NCI-H2196 treated with DMSO at 0.1 percent for 48 hours (cell line): ENCODE results near the gene FOXN1.
"Not testable (repeated sequence)": the region's sequence is repeated elsewhere in the genome, so short reads cannot be mapped to it uniquely, and the experiment has no call there.

Experiments
- DNase-seq: peaks from one replicate; lab custom pipeline; 2025; ENCODE audit not compliant: unreplicated experiment; lab: John Stamatoyannopoulos, UW

Gene FOXN1

DNA sequence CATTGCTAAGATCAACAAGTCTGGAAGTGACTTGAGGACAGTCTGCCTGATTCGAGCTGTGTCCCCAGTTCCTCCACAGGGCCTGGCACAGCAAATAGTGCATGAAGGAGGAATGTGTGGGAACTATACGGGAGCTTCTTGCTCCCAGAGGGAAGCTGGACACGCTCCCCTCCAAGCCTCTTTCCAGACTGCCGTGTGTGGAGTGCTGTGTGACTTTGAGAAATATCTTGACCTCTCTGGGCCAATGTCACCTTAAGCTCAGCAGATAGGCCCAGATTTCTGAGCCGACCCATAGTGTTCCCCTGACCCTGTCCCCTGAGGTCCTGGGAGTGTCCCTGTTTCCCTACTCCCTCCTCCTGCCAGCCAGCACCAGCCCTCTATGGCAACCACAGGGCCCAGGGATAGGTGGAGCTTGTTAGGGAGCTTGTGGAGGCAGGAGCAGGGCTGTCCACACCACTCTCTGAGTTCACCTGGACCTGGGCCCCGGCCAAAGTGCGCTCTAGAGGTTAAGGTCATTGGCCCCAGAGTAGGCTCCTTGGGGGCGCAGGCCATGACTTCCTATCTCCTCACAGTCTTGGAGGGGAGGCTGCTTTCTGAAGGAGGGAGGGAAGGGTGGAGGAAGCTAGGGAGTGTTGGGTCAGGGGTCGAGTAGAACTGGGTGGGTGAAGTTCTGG, 6.3 kb upstream of the FOXN1 start:
- no peak for DNase-seq

DNA sequence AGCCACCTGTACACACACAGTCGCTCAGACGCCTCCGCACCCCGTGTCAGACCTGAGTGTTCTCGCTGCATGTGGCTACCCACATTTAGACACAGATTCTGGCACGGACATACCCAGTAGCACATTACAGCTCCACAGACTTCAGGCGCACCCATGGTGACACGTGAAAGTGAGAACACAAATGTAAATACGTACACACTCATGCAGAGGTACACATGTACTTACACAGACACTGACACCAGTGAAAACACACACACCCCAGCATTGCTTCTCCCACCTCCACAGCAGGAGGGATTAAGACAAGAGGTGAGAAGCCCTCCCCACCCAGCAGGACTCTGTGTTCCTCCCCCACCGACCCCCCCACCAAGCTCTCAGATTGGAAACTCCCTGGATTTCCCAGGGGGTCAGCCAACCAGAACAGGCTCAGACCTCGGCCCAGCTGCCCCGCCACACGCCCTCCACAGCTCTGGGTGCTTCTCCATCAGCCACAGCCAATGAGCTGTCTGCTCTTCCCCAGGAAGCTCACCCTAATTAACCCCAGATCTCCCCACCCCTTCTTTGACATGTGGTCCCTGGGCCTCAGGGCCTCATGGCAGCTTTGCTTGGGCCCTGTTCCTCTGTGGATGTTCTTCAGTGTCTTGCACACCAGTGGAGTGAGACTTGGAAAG, 5.3 kb upstream of the FOXN1 start:
- no peak for DNase-seq

DNA sequence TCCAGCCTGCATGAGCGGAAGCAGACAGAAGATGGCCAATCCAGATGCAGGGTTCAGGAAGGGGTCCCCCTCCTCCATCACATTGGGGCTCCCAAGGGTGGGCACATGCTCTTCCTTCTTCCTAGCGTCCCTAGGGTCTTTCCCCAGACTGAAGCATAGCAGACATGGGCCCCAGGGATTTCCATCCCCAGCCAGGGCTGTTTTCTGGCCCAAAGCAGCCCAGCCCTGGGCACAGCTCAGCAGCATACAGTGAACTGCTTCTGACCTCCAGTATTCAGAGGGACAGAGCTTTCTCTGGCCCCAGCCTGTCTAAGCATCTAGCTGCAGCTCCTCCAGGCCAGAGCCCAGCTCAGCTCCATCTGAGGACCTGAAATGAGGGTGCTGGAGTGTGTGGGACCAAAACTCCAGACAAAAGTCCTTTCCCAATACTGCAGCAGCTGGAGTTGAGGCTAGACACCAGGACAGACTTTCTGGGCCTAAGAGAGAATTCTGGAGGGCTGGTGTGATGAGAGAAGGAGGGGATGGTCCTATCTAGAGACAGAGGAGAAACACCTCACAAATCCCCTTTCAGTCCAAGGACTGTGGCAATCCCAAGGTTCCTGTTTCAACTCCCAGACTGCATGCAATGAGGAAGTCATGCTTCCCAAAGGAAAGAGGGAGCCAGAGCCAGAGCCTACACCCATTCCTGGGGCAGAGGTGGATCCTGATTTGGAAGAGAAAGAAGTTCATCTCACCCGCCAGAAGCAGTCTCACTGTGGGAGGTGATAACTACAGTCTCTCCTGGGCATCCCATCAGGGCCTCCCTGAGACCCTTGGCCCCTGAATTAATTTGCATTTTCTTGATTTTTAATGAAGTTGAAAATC, 4.5 kb upstream of the FOXN1 start:
- no peak for DNase-seq

DNA sequence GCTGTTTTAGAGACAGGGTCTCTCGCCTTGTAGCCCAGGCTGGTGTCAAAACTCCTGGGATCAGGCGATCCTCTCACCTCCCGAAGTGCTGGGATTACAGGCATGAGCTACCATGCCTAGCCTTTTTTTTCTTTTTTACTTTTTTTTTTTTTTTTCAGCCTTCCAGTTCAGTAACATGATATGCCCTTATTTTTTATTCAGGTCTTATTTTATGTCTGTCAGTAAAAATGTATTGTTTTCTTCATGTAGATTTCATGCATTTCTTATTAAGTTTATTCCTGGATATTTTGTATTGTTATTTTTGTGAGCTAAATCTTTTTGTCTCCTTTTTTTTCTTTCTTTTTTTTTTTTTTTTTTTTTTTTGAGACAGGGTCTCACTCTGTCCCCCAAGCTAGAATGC, 2.7 kb upstream of the FOXN1 start:
- DNase-seq = no peak

- DNase-seq = no peak
These were observed 777 bp downstream of the FOXN1 start for GRCh38 chr17:28506763-28507487.

- DNase-seq = no peak
These were observed 1.5 kb downstream of the FOXN1 start for GRCh38 chr17:28507567-28508203.

DNA sequence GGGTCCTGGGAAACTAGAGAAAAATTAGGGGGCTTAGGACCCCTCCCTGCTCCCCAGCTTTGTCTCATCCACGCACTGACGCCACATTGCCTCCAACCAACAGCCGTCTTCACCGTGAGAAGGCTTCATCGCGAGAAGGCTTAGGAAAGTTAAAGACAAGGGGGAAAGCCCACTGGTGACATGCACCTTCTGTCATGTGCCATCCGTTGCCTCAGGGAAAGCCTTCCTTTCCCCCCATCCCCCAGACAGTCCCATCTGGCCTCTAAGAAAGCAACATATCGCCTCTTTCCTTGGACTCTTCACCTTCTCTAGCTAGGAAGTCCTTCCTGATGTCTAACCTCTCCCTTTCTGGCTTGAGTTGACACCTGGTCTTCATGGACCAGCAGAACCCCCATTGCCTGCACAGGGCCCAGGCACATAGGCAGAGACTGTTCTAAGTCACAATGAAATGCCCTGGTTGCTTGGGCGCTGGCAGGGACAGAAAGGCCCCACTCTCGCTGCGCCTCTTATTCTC, 2.1 kb downstream of the FOXN1 start:
- DNase-seq = no peak

DNA sequence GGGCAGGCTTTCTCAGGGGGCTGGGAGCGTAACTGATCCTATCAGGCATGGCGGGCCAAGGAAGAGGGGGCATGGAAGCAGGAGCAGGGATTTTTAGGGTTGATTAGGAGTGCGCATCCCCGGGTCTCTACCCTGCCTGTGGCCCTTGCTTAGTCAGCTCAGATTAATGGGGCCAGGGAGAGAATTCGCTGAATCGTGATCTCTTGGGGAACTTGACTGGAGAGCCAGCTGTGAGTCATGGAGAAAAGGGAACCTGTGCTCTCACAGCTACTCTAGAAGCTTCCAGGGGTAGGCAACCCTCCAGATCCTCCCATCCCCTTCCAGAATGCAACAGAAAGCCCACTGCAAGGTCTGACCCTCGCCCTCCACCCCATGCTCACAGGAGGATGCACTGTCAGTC, 3.6 kb downstream of the FOXN1 start:
- no peak for DNase-seq

DNA sequence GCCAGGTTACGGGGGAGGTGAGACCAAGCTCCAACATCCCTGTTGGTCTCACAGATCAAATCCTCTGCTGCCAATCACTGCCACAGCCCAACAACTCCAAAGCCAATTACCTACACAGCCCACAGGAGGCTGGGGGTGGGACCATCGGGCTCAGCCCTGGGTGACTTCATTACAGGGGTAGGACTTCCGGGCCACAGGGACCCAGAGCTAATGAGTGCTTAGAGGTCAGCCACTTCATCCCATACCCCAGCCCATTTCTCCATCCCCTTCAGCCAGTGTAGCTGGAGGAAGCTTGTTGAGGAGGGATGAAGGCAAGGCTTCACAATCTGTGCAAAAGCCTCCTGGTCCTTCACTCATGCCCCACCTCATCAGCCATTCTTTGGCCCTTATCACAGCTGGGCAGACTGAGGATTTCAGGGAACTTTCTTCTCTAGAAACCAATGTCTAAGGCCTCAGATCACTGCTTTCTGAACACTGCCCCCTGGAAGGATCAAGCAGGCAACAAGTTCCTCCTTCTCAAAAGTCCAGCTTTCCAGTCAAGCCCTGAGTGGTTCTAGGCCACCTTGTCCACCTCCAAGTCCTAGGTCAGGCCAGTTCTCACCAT, 5.8 kb downstream of the FOXN1 start:
- no peak for DNase-seq

GRCh38 chr17:28513476-28513875, 7.3 kb downstream of the FOXN1 start:
- DNase-seq = no peak

- DNase-seq = no peak
These were observed 8.4 kb downstream of the FOXN1 start for GRCh38 chr17:28514561-28515002.

DNA sequence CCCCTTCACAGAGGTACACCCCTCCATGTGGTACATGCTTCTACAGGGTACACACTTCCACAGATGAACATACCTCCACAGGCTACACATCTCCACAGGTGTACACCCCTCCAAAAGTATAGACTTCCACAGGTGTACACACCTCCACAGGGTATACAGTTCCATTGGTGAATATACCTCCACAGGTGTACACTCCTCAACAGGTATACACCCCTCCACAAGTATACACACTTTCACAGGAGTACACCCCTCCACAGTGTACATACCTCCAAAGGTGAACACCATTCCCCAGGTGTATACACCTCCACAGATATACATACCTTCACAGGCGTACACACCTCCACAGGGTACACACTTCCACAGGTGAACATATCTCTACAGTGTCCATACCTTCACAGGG, 9.4 kb downstream of the FOXN1 start:
- no peak for DNase-seq

GRCh38 chr17:28518132-28518531, 12.0 kb downstream of the FOXN1 start:
- no peak for DNase-seq

- no peak for DNase-seq
These were observed 12.4 kb downstream of the FOXN1 start for GRCh38 chr17:28518578-28518977.

DNA sequence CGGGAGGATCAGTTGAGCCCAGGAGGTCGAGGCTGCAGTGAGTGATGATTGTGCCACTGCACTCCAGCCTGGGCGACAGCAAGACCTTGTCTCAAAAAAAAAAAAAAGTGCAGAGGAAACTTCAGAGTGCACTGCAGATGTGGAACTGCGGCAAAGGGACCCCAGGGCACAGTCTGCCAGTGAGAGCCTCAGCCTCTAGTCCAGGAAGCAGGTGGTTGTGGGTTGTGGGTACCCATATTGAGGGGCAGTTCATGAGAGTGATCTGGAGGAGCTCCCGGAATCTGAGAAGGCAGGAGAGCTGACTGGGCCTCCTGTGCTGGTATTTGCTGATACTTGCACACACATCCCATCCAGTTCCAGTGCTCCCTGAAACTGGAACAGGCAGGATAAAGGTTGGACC, 13.1 kb downstream of the FOXN1 start:
- DNase-seq = no peak

DNA sequence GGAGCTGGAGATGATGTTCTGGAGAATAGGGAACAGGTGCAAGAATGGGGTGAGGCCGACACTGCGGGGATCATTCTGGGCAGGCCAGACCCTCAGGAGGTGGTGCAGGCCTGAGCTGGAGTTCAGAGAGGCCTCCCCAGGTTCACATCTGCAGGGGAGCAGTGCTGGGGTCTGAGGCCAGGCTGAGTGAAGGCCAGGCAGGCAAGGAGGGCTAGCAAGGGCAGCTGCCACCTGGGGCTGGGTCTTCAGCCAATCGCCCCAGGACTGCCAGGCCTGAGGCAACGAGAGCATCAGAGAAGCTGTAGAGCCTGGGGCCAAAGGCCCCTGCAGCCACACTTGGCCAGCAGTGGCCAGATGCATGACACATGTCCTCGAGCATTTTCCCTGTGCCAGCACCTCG, 14.5 kb downstream of the FOXN1 start:
- no peak for DNase-seq

GRCh38 chr17:28521311-28522085, 15.3 kb downstream of the FOXN1 start:
- DNase-seq = no peak

DNA sequence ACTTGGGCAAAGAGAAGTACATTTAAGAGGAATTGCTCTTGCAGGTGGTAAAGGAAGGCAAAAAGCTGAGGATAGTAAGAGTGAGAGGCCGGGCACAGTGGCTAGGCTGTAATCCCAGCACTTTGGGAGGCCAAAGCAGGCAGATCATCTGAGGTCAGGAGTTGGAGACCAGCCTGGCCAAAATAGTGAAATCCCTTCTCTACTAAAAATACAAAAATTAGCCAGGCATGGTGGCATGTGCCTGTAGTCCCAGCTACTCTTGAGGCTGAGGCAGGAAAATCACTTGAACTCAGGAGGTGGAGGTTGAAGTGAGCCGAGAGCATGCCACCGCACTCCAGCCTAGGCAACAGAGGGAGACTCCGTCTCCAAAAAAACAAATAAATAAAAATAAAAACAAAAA, 16.1 kb downstream of the FOXN1 start:
- DNase-seq = not testable (repeated sequence)

GRCh38 chr17:28523186-28523585, 17.0 kb downstream of the FOXN1 start:
- no peak for DNase-seq
